Hepatocyte (in vitro differentiated cells): ENCODE data around the gene ALOX12. TPM values are rescaled to one million over a fixed set of nuclear protein-coding genes. Genes with fewer than 3 reads are reported as not detected.

ENCODE experiments used
- DNase-seq: peaks from one replicate; pipeline ENCODE4 v3.0.0-alpha.2; 2016; ENCODE audit warnings: low spot score
- H2AFZ ChIP-seq: fragments of 200-600 bp; sonication (generic); 2 replicates; pipeline ENCODE4 v1.6.0; 2016; ENCODE audit warnings: antibody characterized with exemption, mild to moderate bottlenecking
- H3K27ac ChIP-seq: fragments of 200-600 bp; sonication (generic); 2 replicates; pipeline ENCODE4 v1.5.1; 2016; ENCODE audit warnings: mild to moderate bottlenecking
- H3K27me3 ChIP-seq: fragments of 200-600 bp; sonication (generic); 2 replicates; pipeline ENCODE4 v1.6.1; 2016
- H3K36me3 ChIP-seq: fragments of 200-600 bp; sonication (generic); replicated peaks from 2 replicates; pipeline ENCODE4 v1.5.1; 2016; ENCODE audit warnings: low read depth; ENCODE audit not compliant: insufficient read depth
- H3K4me1 ChIP-seq: fragments of 200-600 bp; sonication (generic); 2 replicates; pipeline ENCODE4 v1.5.1; 2016; ENCODE audit warnings: mild to moderate bottlenecking, moderate library complexity; ENCODE audit not compliant: insufficient read depth
- H3K4me2 ChIP-seq: fragments of 200-600 bp; sonication (generic); 2 replicates; pipeline ENCODE4 v1.6.0; 2016
- H3K4me3 ChIP-seq: fragments of 200-600 bp; sonication (generic); 2 replicates; pipeline ENCODE4 v1.5.1; 2016; ENCODE audit warnings: mild to moderate bottlenecking
- H3K79me2 ChIP-seq: fragments of 200-600 bp; sonication (generic); 2 replicates; pipeline ENCODE4 v1.6.0; 2017; ENCODE audit warnings: mild to moderate bottlenecking
- H3K9me2 ChIP-seq: fragments of 200-600 bp; sonication (generic); replicated peaks from 2 replicates; pipeline ENCODE4 v1.6.0; 2017; ENCODE audit warnings: mild to moderate bottlenecking; ENCODE audit not compliant: insufficient read depth
- H3K9me3 ChIP-seq: fragments of 200-600 bp; sonication (generic); 2 replicates; pipeline ENCODE4 v1.5.1; 2016; ENCODE audit warnings: low read depth, mild to moderate bottlenecking
- H4K20me1 ChIP-seq: fragments of 200-600 bp; sonication (generic); 2 replicates; pipeline ENCODE4 v1.6.0; 2016; ENCODE audit warnings: mild to moderate bottlenecking; ENCODE audit not compliant: insufficient read depth, poor library complexity, severe bottlenecking
- CTCF ChIP-seq: fragments of 200-600 bp; sonication (generic); IDR thresholded peaks from 2 replicates; pipeline ENCODE4 v1.5.1; 2016; ENCODE audit warnings: antibody characterized with exemption, mild to moderate bottlenecking; ENCODE audit not compliant: poor library complexity
- EZH2 ChIP-seq: fragments of 200-600 bp; sonication (generic); IDR thresholded peaks from 2 replicates; pipeline ENCODE4 v1.6.1; 2016; ENCODE audit warnings: antibody characterized with exemption, mild to moderate bottlenecking, borderline replicate concordance
- EZH2phosphoT487 ChIP-seq: fragments of 200-600 bp; sonication (generic); IDR thresholded peaks from one replicate; pipeline ENCODE4 v1.6.1; 2018; ENCODE audit warnings: antibody characterized with exemption, mild to moderate bottlenecking, low read depth, moderate library complexity; ENCODE audit not compliant: unreplicated experiment, severe bottlenecking
- WGBS: methylation state at CpG from one replicate; pipeline ENCODE4 v1.1.6; 2016; ENCODE audit warnings: low lambda C conversion rate; ENCODE audit errors: missing lambda C conversion rate; 5-methylcytosine and 5-hydroxymethylcytosine counted together
- polyA plus RNA-seq: library from polyadenylated mRNA; unstranded; fragments of >200 nt; fragmentation: Nextera tagmentation; extraction: Ambion mirVana; gene quantifications from 2 replicates; pipeline ENCODE4 v1.2.1, GENCODE V29; 2016
- total RNA-seq: library from RNA; depleted of rRNA; stranded (reverse); fragments of >200 nt; gene quantifications from 2 replicates; pipeline ENCODE4 v1.2.3, GENCODE V29; 2014

Gene ALOX12
- total RNA-seq: not detected in 2 replicates
- polyA plus RNA-seq: 0.33 and 0.40 TPM in 2 replicates

DNA sequence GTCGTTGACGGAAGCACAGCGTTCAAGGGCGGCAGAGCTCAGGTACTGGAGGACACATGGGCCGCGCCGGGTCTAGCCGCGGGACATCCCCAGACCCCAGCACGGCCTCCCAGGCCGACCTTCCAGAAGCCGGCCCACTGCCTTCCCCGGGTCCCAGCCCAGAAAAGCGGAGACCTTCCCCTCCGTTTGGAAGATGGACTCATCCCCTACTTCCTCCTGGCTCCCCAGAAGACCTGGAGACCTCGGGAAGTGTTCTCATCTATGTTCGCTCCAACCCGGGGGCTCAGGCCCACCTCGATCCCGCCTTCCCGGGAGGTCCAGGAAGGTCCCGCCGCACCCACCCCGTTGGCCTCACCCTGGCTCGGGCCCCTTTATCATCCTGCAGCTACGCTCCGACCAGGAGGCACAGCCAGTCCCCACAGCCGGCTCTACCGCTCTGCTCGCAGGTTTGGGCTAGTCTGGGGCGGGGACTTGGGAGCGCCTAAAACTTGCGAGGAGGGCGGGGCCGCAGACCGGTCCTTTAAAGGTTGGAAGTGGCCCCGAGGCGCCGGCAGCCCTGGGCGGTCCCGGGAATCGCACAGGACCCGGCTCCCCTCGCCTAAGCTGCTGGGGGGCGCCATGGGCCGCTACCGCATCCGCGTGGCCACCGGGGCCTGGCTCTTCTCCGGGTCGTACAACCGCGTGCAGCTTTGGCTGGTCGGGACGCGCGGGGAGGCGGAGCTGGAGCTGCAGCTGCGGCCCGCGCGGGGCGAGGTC is at the start of gene ALOX12:
Gene ALOX12, plus strand, starts transcription at position 550 of the 756 bp plus-strand sequence. Its CDS starts 69 bp downstream, at position 619.
- no peak within 1 kb of the TSS for H2AFZ ChIP-seq
- peak within 1 kb of the TSS; percentile 88 for H3K4me2 ChIP-seq
- TF ChIP-seq CTCF (no peak), EZH2phosphoT487 (no peak), EZH2 (no peak)
- no peak for DNase-seq
- H3K36me3 ChIP-seq: no peaks in the 10 kb centered on the region
- H3K79me2 ChIP-seq: no peaks in the 10 kb centered on the region
- no peak within 1 kb of the TSS for H3K4me3 ChIP-seq
- H3K27ac ChIP-seq: no peak within 1 kb of the TSS
- H3K9me2 ChIP-seq: no peaks in the 10 kb centered on the region
- no peaks in the 10 kb centered on the region for H3K9me3 ChIP-seq
- H3K4me1 ChIP-seq: peaks cover 10% of the 10 kb centered on the region
- 14% methylated on average over 53 of the region's 64 CpGs for WGBS
- no peaks in the 10 kb centered on the region for H3K27me3 ChIP-seq
- H4K20me1 ChIP-seq: no peaks in the 10 kb centered on the region

- H3K27ac ChIP-seq: no peak overlapping the region
- no peak for DNase-seq
- no peaks in the 10 kb centered on the region for H3K4me1 ChIP-seq
- no peak overlapping the region for H3K4me3 ChIP-seq
- H3K79me2 ChIP-seq: no peaks in the 10 kb centered on the region
- no peaks in the 10 kb centered on the region for H3K9me2 ChIP-seq
- 89% methylated on average over 2 of the region's 2 CpGs for WGBS
- no peak for TF ChIP-seq EZH2phosphoT487
- no peak for TF ChIP-seq EZH2
- TF ChIP-seq CTCF: no peak
- no peaks in the 10 kb centered on the region for H3K36me3 ChIP-seq
- no peak overlapping the region for H2AFZ ChIP-seq
- H3K4me2 ChIP-seq: no peak overlapping the region
- no peaks in the 10 kb centered on the region for H3K27me3 ChIP-seq
- H4K20me1 ChIP-seq: no peaks in the 10 kb centered on the region
- no peaks in the 10 kb centered on the region for H3K9me3 ChIP-seq
Measured at GRCh38 chr17:6947745-6948144, 48.1 kb upstream of the ALOX12 start.

DNA sequence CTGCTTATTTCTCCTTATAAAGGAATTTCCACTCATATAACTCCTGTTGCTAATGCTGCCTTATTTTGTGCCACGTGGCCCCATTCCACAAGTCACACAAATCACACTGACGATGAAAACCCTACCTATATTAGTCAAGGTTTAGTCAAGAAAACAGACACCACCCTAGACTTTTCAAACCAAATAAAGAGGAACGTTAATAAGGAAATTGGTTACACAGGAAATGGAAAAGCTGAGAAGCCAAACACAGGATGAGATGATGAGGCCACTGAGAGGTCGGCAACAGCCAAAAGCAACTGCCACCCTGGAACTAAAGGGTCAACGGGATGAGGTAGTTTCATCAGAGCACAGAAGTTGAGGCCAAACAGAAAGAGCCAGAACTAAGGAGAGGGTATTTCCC is 47.3 kb upstream of the ALOX12 start:
- no peaks in the 10 kb centered on the region for H3K9me2 ChIP-seq
- no peak overlapping the region for H3K27ac ChIP-seq
- TF ChIP-seq CTCF (no peak), EZH2 (no peak), EZH2phosphoT487 (no peak)
- no peaks in the 10 kb centered on the region for H3K9me3 ChIP-seq
- H4K20me1 ChIP-seq: no peaks in the 10 kb centered on the region
- H3K4me2 ChIP-seq: no peak overlapping the region
- H3K4me3 ChIP-seq: no peak overlapping the region
- DNase-seq: no peak
- H2AFZ ChIP-seq: no peak overlapping the region
- H3K36me3 ChIP-seq: no peaks in the 10 kb centered on the region
- WGBS: 65% methylated on average over 5 of the region's 5 CpGs
- H3K79me2 ChIP-seq: no peaks in the 10 kb centered on the region
- no peaks in the 10 kb centered on the region for H3K4me1 ChIP-seq
- no peaks in the 10 kb centered on the region for H3K27me3 ChIP-seq
